Naive thymus-derived CD4-positive, alpha-beta T cell (primary cell): ENCODE measurements around the gene HDAC4. TPM values are rescaled to one million over a fixed set of nuclear protein-coding genes. Genes with fewer than 3 reads are reported as not detected.
A peak's percentile ranks its signal among the peaks of the same experiment; 100 is the strongest.

Experiments
- ATAC-seq: fragments of 150-1000 bp; cut with Tn5 transposase; 2 replicates; pipeline ENCODE4 v1.10.0; 2021; ENCODE audit warnings: mild to moderate bottlenecking, moderate library complexity
- CTCF ChIA-PET: fragments of 350-600 bp; sonication (Branson Sonifier 250); formaldehyde crosslinking; loops from one replicate; lab custom pipeline; 2021; ENCODE audit warnings: antibody characterized with exemption; lab: Charles Lee
- POLR2A ChIA-PET: fragments of 350-600 bp; sonication (Branson Sonifier 250); formaldehyde crosslinking; loops from one replicate; lab custom pipeline; 2021; ENCODE audit warnings: antibody characterized with exemption, inconsistent platforms; lab: Charles Lee
- DNase-seq, 9 donors: peaks; one replicate each; pipeline versions ENCODE4 v3.0.0 to v3.0.0-alpha.2; 2020 to 2022; ENCODE audit warnings: mixed read lengths in 1 of 9
- H3K27ac ChIP-seq: one replicate; pipeline ENCODE4 v1.7.0; 2013; ENCODE audit warnings: mild to moderate bottlenecking, low read depth, low read length, moderate library complexity
- H3K27me3 ChIP-seq, 2 donors: one replicate each; pipeline ENCODE4 v1.7.0; 2013; ENCODE audit warnings: low read length in 2 of 2, mild to moderate bottlenecking in 2 of 2, moderate library complexity in 2 of 2; ENCODE audit not compliant: control insufficient read depth in 2 of 2, insufficient read depth in 2 of 2
- H3K36me3 ChIP-seq, 3 experiments: 1 replicate in 2 of 3; 2 replicates in 1 of 3; pipeline ENCODE4 v1.7.0; 2013; ENCODE audit warnings: low read length in 3 of 3, mild to moderate bottlenecking in 3 of 3, moderate library complexity in 1 of 3; ENCODE audit not compliant: insufficient read depth in 3 of 3, control insufficient read depth in 2 of 3
- H3K4me1 ChIP-seq, 2 donors: one replicate each; pipeline ENCODE4 v1.7.0; 2013; ENCODE audit warnings: low read length in 2 of 2, mild to moderate bottlenecking in 2 of 2, moderate library complexity in 1 of 2; ENCODE audit not compliant: control insufficient read depth in 2 of 2, insufficient read depth in 2 of 2
- H3K4me3 ChIP-seq: 2 replicates; pipeline ENCODE4 v1.7.0; 2013; ENCODE audit warnings: mild to moderate bottlenecking, low read length
- H3K9me3 ChIP-seq, 3 experiments: 1 replicate in 2 of 3; 2 replicates in 1 of 3; pipeline ENCODE4 v1.7.0; 2013; ENCODE audit warnings: low read length in 3 of 3; ENCODE audit not compliant: control insufficient read depth in 2 of 3
- H3K27ac Mint-ChIP-seq, 9 donors: one replicate each; pipeline ENCODE4 v1.8.0; 2020 to 2022; ENCODE audit warnings: mixed read lengths in 9 of 9, mild to moderate bottlenecking in 8 of 9, moderate library complexity in 5 of 9, inconsistent platforms in 2 of 9
- H3K27me3 Mint-ChIP-seq, 5 donors: one replicate each; pipeline ENCODE4 v1.8.0; 2021 to 2022; ENCODE audit warnings: mixed read lengths in 5 of 5, mild to moderate bottlenecking in 1 of 5
- H3K36me3 Mint-ChIP-seq, 5 donors: one replicate each; pipeline ENCODE4 v1.8.0; 2020 to 2022; ENCODE audit warnings: mixed read lengths in 5 of 5, mild to moderate bottlenecking in 3 of 5, inconsistent platforms in 1 of 5
- H3K4me1 Mint-ChIP-seq, 7 donors: one replicate each; pipeline ENCODE4 v1.8.0; 2020 to 2022; ENCODE audit warnings: mixed read lengths in 7 of 7, mild to moderate bottlenecking in 3 of 7, inconsistent platforms in 1 of 7
- H3K4me3 Mint-ChIP-seq, 10 donors: one replicate each; pipeline ENCODE4 v1.8.0; 2020 to 2022; ENCODE audit warnings: mild to moderate bottlenecking in 10 of 10, mixed read lengths in 10 of 10, moderate library complexity in 6 of 10, inconsistent platforms in 2 of 10
- H3K9me3 Mint-ChIP-seq, 11 donors: one replicate each; pipeline ENCODE4 v1.8.0; 2020 to 2022; ENCODE audit warnings: mixed read lengths in 11 of 11, mild to moderate bottlenecking in 4 of 11, inconsistent platforms in 1 of 11, moderate library complexity in 1 of 11
- intact Hi-C, 2 donors: fragments of 100-400 bp; cut with micrococcal nuclease; formaldehyde crosslinking; loops; one replicate each; pipeline ENCODE4 v1.15.1; 2023
- polyA plus RNA-seq, 2 donors: library from polyadenylated mRNA; unstranded; fragments of 300-500 nt; fragmentation: Illumina TruSeq; gene quantifications; one replicate each; pipeline ENCODE4 v1.2.3, GENCODE V29; 2021
- total RNA-seq, 6 experiments: library from RNA in 5 of 6; stranded (reverse) in 5 of 6; gene quantifications; 1 replicate in 5 of 6; 2 replicates in 1 of 6; pipeline ENCODE4 v1.2.3 and lab custom pipeline; 2021 to 2026

Gene HDAC4
- total and polyA plus RNA-seq, 7 experiments from 2014 or later = 7.4 to 101 (median 55.3) TPM

DNA sequence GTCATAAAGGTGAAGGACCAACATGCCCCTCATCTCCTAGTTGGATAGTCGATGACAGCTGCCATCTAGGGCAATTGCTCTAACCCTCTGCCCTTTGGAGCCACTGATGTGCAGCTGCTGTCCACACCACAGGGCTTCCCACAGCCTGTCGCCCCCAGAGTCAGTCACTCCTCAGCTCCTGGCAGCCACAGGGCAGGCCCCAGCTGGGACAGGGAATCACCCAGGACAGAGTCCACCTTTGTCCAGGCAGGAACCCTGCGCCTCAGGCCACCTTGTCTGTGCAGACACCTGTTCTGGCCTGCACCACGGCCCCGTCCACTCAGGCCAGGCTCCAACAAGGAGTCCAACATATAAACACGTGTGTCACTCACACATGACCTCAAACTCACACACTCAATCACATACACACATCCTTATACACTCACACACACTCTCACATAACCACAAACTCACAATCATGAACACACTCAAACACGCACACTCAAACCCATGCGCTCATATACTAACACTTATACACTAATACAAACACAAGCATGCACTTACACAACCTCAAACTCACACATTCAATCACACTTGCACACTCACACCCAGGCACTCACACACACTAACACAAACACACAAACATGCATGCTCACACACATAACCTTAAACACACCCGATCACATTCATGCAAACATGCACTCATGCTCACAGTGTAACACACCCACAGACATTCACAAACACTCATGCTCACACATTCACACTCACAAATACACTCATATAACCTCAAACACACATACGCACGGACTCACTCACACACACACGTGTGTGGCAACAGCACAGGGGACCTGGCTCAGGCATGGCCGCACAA lies 29.7 kb downstream of the HDAC4 start:
- ChIA-PET CTCF (interaction anchor here (1.4 to 1.8 kb wide), 2 partner anchors 97 to 103 kb away, joined by 3 to 8 read pairs; no protein-coding TSS in a partner anchor), POLR2A (interaction anchor here (0.6 to 2.4 kb wide), 8 partner anchors 10 to 104 kb away, joined by 3 to 22 read pairs (median 8); no protein-coding TSS in a partner anchor)
- no peak for ATAC-seq
- intact Hi-C loops = no loop called here
- no peak overlapping the region for H3K27ac Mint-ChIP-seq
- H3K4me3 Mint-ChIP-seq = no peak overlapping the region
- H3K36me3 Mint-ChIP-seq = peaks cover 0 to 9% (median 0%) of the 10 kb centered on the region in 5 donors
- Histone ChIP-seq H3K9me3 (no peaks in the 10 kb centered on the region), H3K4me1 (peaks cover 11 to 41% of the 10 kb centered on the region in 2 donors), H3K27ac (peak overlapping the region; percentile 96), H3K27me3 (no peaks in the 10 kb centered on the region), H3K36me3 (no peaks in the 10 kb centered on the region), H3K4me3 (no peak overlapping the region)
- H3K4me1 Mint-ChIP-seq = peaks cover 0 to 14% (median 6%) of the 10 kb centered on the region in 7 donors
- DNase-seq = no peak
- H3K9me3 Mint-ChIP-seq = no peaks in the 10 kb centered on the region
- H3K27me3 Mint-ChIP-seq = no peaks in the 10 kb centered on the region

- ATAC-seq = no peak
- Histone ChIP-seq H3K27me3 (no peaks in the 10 kb centered on the region), H3K27ac (peak overlapping the region; percentile 96), H3K4me1 (peaks cover 11 to 41% of the 10 kb centered on the region in 2 donors), H3K4me3 (peak overlapping the region; percentile 46), H3K36me3 (no peaks in the 10 kb centered on the region), H3K9me3 (no peaks in the 10 kb centered on the region)
- Mint-ChIP-seq H3K36me3 (peaks cover 0 to 9% (median 0%) of the 10 kb centered on the region in 5 donors), H3K4me1 (peaks cover 0 to 16% (median 9%) of the 10 kb centered on the region in 7 donors), H3K4me3 (peak overlapping the region in 4 of 10 donors; percentile 81 to 87 (median 84)), H3K27ac (no peak overlapping the region), H3K9me3 (no peaks in the 10 kb centered on the region), H3K27me3 (no peaks in the 10 kb centered on the region)
- ChIA-PET CTCF (interaction anchor here (1.3 to 1.8 kb wide), 5 partner anchors 10 to 103 kb away, joined by 3 to 12 read pairs (median 5); no protein-coding TSS in a partner anchor), POLR2A (interaction anchor here (0.6 to 2.4 kb wide), 12 partner anchors 11 to 104 kb away, joined by 3 to 22 read pairs (median 5); no protein-coding TSS in a partner anchor)
- no peak for DNase-seq
- intact Hi-C loops = no loop called here
Observed at GRCh38 chr2:239370403-239370802, 30.4 kb downstream of the HDAC4 start.

GRCh38 chr2:239369631-239370161 lies 31.1 kb downstream of the HDAC4 start:
- Histone ChIP-seq H3K4me3 (peak overlapping the region; percentile 46), H3K9me3 (no peaks in the 10 kb centered on the region), H3K4me1 (peaks cover 11 to 41% of the 10 kb centered on the region in 2 donors), H3K36me3 (no peaks in the 10 kb centered on the region), H3K27me3 (no peaks in the 10 kb centered on the region), H3K27ac (peak overlapping the region; percentile 96)
- no peaks in the 10 kb centered on the region for H3K27me3 Mint-ChIP-seq
- no peak overlapping the region for H3K27ac Mint-ChIP-seq
- peak; percentile 39 to 95 (median 92) for DNase-seq
- intact Hi-C loops = loop anchor here (1.0 to 2.0 kb wide), 9 partner anchors 12 to 102 kb away; partner anchors contain the start of gene HDAC4 (in 2 of the 2)
- ChIA-PET CTCF (interaction anchor here (0.7 to 1.8 kb wide), 8 partner anchors 11 to 167 kb away, joined by 3 to 12 read pairs (median 3); partner anchors contain the start of gene HDAC4), POLR2A (interaction anchor here (0.6 to 2.4 kb wide), 24 partner anchors 11 to 638 kb away, joined by 3 to 22 read pairs (median 5); partner anchors contain the start of gene HDAC4)
- H3K9me3 Mint-ChIP-seq = no peaks in the 10 kb centered on the region
- H3K4me3 Mint-ChIP-seq = peak overlapping the region in 4 of 10 donors; percentile 81 to 87 (median 84)
- peaks cover 0 to 22% (median 10%) of the 10 kb centered on the region in 7 donors for H3K4me1 Mint-ChIP-seq
- peak; percentile 96 for ATAC-seq
- peaks cover 0 to 10% (median 0%) of the 10 kb centered on the region in 5 donors for H3K36me3 Mint-ChIP-seq

GRCh38 chr2:239368906-239369552 lies 31.8 kb downstream of the HDAC4 start:
- Mint-ChIP-seq H3K4me3 (peak overlapping the region in 1 of 10 donors; percentile 84), H3K36me3 (peaks cover 0 to 14% (median 0%) of the 10 kb centered on the region in 5 donors), H3K27ac (peak overlapping the region in 1 of 9 donors; percentile 17), H3K4me1 (peaks cover 4 to 27% (median 13%) of the 10 kb centered on the region in 7 donors), H3K27me3 (no peaks in the 10 kb centered on the region), H3K9me3 (no peaks in the 10 kb centered on the region)
- POLR2A ChIA-PET = interaction anchor here (0.8 to 2.4 kb wide), 23 partner anchors 11 to 102 kb away, joined by 3 to 22 read pairs (median 5); partner anchors contain the start of gene HDAC4
- Histone ChIP-seq H3K27me3 (no peaks in the 10 kb centered on the region), H3K27ac (peak overlapping the region; percentile 96), H3K4me1 (peaks cover 11 to 41% of the 10 kb centered on the region in 2 donors), H3K9me3 (no peaks in the 10 kb centered on the region), H3K4me3 (no peak overlapping the region), H3K36me3 (no peaks in the 10 kb centered on the region)
- DNase-seq = no peak
- intact Hi-C loops = loop anchor here (1.0 to 2.0 kb wide), 9 partner anchors 12 to 102 kb away; partner anchors contain the start of gene HDAC4 (in 2 of the 2)
- ATAC-seq = no peak
- CTCF ChIA-PET = interaction anchor here (0.7 to 1.8 kb wide), 7 partner anchors 12 to 166 kb away, joined by 3 to 12 read pairs (median 3); partner anchors contain the start of gene HDAC4

DNA sequence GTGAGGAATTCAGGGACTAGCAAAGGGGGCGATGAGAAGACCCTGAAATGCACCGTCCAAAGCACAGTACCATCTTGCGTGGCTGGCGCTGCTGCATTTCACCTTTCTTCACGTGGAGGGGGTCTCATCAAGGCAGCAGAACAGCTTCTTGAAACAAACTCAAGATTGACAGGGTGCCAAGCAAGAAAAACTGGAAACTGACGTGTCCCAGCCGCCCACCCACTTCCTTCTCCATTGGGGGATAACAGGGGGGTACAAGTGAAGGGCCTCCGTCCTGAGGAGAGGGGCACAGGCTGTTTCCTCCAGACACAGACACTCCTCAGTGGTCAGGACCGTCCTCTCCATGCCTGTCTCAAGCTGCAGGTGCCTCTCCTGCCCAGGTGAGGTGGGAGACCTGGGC lies 32.5 kb downstream of the HDAC4 start:
- Mint-ChIP-seq H3K4me1 (peaks cover 12 to 34% (median 19%) of the 10 kb centered on the region in 7 donors), H3K27ac (peak overlapping the region in 3 of 9 donors; percentile 17 to 56 (median 47)), H3K9me3 (no peaks in the 10 kb centered on the region), H3K27me3 (no peaks in the 10 kb centered on the region), H3K4me3 (no peak overlapping the region), H3K36me3 (peaks cover 0 to 19% (median 0%) of the 10 kb centered on the region in 5 donors)
- CTCF ChIA-PET = no interaction called here
- ATAC-seq (no peak), DNase-seq (no peak)
- H3K4me1 ChIP-seq = peaks cover 18 to 41% of the 10 kb centered on the region in 2 donors
- no peaks in the 10 kb centered on the region for H3K27me3 ChIP-seq
- POLR2A ChIA-PET = interaction anchor here (0.6 to 1.2 kb wide), 3 partner anchors 26 to 101 kb away, joined by 3 to 4 read pairs (median 3); partner anchors contain the start of gene HDAC4
- H3K36me3 ChIP-seq = no peaks in the 10 kb centered on the region
- intact Hi-C loops = loop anchor here (2.0 kb wide), 3 partner anchors 14 to 94 kb away; no protein-coding TSS in a partner anchor
- no peak overlapping the region for H3K4me3 ChIP-seq
- no peaks in the 10 kb centered on the region for H3K9me3 ChIP-seq
- H3K27ac ChIP-seq = peak overlapping the region; percentile 96
